Liver (tissue), 9 donors: ENCODE data around the gene MRFAP1. TPM values are rescaled to one million over a fixed set of nuclear protein-coding genes. Genes with fewer than 3 reads are reported as not detected.

Experiments used
- DNase-seq: peaks from one replicate; pipeline ENCODE4 v3.0.0-alpha.2; 2017; ENCODE audit warnings: low spot score
- H3K27ac ChIP-seq, 2 donors: one replicate each; pipeline ENCODE4 v1.7.0; 2013; ENCODE audit warnings: inconsistent platforms in 2 of 2, low read length in 2 of 2, control low read depth in 1 of 2, low read depth in 1 of 2, mild to moderate bottlenecking in 1 of 2
- H3K27me3 ChIP-seq, 4 donors: one replicate each; pipeline versions ENCODE4 v1.6.1 to v1.7.0; 2013; ENCODE audit warnings: low read length in 3 of 4, inconsistent platforms in 1 of 4, mild to moderate bottlenecking in 1 of 4, moderate library complexity in 1 of 4; ENCODE audit not compliant: control insufficient read depth in 4 of 4, insufficient read depth in 4 of 4
- H3K36me3 ChIP-seq, 4 donors: one replicate each; pipeline versions ENCODE4 v1.6.1 to v1.7.0; 2013; ENCODE audit warnings: low read length in 3 of 4, mild to moderate bottlenecking in 3 of 4, low read depth in 1 of 4, moderate library complexity in 1 of 4; ENCODE audit not compliant: control insufficient read depth in 4 of 4, insufficient read depth in 3 of 4
- H3K4me1 ChIP-seq, 4 donors: one replicate each; pipeline versions ENCODE4 v1.6.1 to v1.7.0; 2013; ENCODE audit warnings: low read length in 3 of 4, mild to moderate bottlenecking in 3 of 4, moderate library complexity in 1 of 4; ENCODE audit not compliant: control insufficient read depth in 4 of 4, insufficient read depth in 4 of 4
- H3K4me3 ChIP-seq, 3 donors: one replicate each; pipeline versions ENCODE4 v1.6.1 to v1.7.0; 2013; ENCODE audit warnings: low read length in 3 of 3, control low read depth in 1 of 3, low read depth in 1 of 3, mild to moderate bottlenecking in 1 of 3
- H3K9ac ChIP-seq, 2 donors: one replicate each; pipeline ENCODE4 v1.7.0; 2013; ENCODE audit warnings: low read length in 2 of 2, mild to moderate bottlenecking in 2 of 2, moderate library complexity in 2 of 2, control low read depth in 1 of 2, low read depth in 1 of 2
- H3K9me3 ChIP-seq, 4 donors: one replicate each; pipeline versions ENCODE4 v1.6.1 to v1.7.0; 2013; ENCODE audit warnings: low read length in 3 of 4; ENCODE audit not compliant: control insufficient read depth in 4 of 4
- EGR1 ChIP-seq, 2 donors: IDR thresholded peaks; 2 replicates each; pipeline ENCODE4 v1.6.1; 2016 to 2018; ENCODE audit warnings: antibody characterized with exemption in 2 of 2, low read depth in 2 of 2
- FOXA1 ChIP-seq: IDR thresholded peaks from 2 replicates; pipeline ENCODE4 v1.6.1; 2016; ENCODE audit warnings: antibody characterized with exemption
- FOXA2 ChIP-seq: IDR thresholded peaks from 2 replicates; pipeline ENCODE4 v1.6.1; 2016; ENCODE audit warnings: antibody characterized with exemption
- HNF4G ChIP-seq: IDR thresholded peaks from 2 replicates; pipeline ENCODE4 v1.6.1; 2016; ENCODE audit warnings: antibody characterized with exemption
- RAD21 ChIP-seq, 2 donors: IDR thresholded peaks; 2 replicates each; pipeline ENCODE4 v1.6.1; 2016; ENCODE audit warnings: antibody characterized with exemption in 2 of 2, mild to moderate bottlenecking in 2 of 2
- SP1 ChIP-seq: IDR thresholded peaks from 2 replicates; pipeline ENCODE4 v1.6.1; 2018; ENCODE audit warnings: antibody characterized with exemption, mild to moderate bottlenecking
- YY1 ChIP-seq: IDR thresholded peaks from 2 replicates; pipeline ENCODE4 v1.6.1; 2016; ENCODE audit warnings: antibody characterized with exemption, mild to moderate bottlenecking
- WGBS: extraction: QIAGEN DNeasy Blood & Tissue Kit; methylation state at CpG from one replicate; pipeline ENCODE4 v1.1.7; 2013; 5-methylcytosine and 5-hydroxymethylcytosine counted together
- polyA plus RNA-seq, 2 donors: library from polyadenylated mRNA; stranded (reverse) in 1 of 2; unstranded in 1 of 2; fragments of 200-250 nt in 1 of 2; fragments of >200 nt in 1 of 2; fragmentation: Nextera tagmentation in 1 of 2; extraction: Ambion mirVana in 1 of 2; gene quantifications; one replicate each; pipeline versions ENCODE4 v1.2.1 to v1.2.3, GENCODE V29; 2013 to 2015
- total RNA-seq, 2 donors: library from RNA; depleted of rRNA; stranded (reverse); fragments of >200 nt; gene quantifications; one replicate each; pipeline ENCODE4 v1.2.3, GENCODE V29; 2014
- TF ChIP-seq, protein P1 (sequence below): IDR thresholded peaks from 2 replicates; pipeline ENCODE4 v1.6.1; 2016; ENCODE audit warnings: antibody characterized with exemption
- TF ChIP-seq, protein P2 (sequence below): fragments of 150-350 bp; IDR thresholded peaks from 2 replicates; pipeline ENCODE4 v1.5.1; 2017; ENCODE audit warnings: improper control_type of control experiment, low read depth, low read length; ENCODE audit not compliant: missing input control
- TF ChIP-seq, protein P3 (sequence below): IDR thresholded peaks from 2 replicates; pipeline ENCODE4 v1.6.1; 2016; ENCODE audit warnings: antibody characterized with exemption
- TF ChIP-seq, protein P4 (sequence below): IDR thresholded peaks from 2 replicates; pipeline ENCODE4 v1.6.1; 2016; ENCODE audit warnings: antibody characterized with exemption, mild to moderate bottlenecking
- donor health status: healthy.
- donor health status: healthy.
- donor health status: healthy.
- donor health status: healthy.
- donor health status: healthy.

Gene MRFAP1
- total and polyA plus RNA-seq, 4 donors = 78.5 to 176 (median 104) TPM

DNA sequence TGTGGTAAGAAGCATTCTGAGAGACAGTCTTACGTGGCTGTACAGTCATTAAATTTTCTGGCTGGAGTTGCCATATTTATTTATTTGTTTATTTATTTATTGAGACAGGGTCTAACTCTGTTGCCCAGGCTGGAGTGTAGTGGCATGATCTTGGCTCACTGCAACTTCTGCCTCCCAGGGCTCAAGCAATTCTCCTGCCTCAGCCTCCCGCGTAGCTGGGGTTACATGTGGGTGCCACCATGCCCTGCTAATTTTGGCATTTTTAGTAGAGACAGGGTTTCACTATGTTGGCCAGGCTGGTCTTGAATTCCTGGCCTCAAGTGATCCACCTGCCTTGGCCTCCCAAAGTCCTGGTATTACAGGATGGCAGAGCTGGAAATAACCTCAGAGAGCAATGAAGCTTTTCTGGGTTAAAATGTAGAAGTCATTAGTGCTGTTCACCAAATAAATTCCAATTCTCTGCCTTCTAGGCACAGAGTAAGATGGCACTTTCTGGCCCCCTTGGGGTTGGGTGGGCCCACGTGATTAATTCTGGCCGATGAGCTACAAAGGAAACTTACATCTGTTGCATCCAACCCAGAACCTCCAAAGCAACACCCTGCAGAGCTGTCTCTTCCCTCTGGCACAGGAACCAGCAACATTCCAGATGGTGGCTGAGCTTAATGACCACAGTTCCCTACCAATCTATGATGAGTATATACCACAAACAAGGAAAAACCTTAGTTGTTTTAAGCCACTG lies 4.5 kb downstream of the MRFAP1 start:
- DNase-seq = no peak
- peaks cover 5 to 19% (median 16%) of the 10 kb centered on the region in 4 donors for H3K4me1 ChIP-seq
- WGBS = 89% methylated on average over 5 of the region's 5 CpGs
- no peak overlapping the region for H3K27ac ChIP-seq
- H3K36me3 ChIP-seq = peaks cover 2 to 13% (median 7%) of the 10 kb centered on the region in 4 donors
- no peak overlapping the region for H3K4me3 ChIP-seq
- H3K27me3 ChIP-seq = no peaks in the 10 kb centered on the region
- no peak for TF ChIP-seq HNF4G
- TF ChIP-seq SP1 = no peak
- TF ChIP-seq, protein P1, sequence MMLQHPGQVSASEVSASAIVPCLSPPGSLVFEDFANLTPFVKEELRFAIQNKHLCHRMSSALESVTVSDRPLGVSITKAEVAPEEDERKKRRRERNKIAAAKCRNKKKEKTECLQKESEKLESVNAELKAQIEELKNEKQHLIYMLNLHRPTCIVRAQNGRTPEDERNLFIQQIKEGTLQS = no peak
- TF ChIP-seq, protein P2, sequence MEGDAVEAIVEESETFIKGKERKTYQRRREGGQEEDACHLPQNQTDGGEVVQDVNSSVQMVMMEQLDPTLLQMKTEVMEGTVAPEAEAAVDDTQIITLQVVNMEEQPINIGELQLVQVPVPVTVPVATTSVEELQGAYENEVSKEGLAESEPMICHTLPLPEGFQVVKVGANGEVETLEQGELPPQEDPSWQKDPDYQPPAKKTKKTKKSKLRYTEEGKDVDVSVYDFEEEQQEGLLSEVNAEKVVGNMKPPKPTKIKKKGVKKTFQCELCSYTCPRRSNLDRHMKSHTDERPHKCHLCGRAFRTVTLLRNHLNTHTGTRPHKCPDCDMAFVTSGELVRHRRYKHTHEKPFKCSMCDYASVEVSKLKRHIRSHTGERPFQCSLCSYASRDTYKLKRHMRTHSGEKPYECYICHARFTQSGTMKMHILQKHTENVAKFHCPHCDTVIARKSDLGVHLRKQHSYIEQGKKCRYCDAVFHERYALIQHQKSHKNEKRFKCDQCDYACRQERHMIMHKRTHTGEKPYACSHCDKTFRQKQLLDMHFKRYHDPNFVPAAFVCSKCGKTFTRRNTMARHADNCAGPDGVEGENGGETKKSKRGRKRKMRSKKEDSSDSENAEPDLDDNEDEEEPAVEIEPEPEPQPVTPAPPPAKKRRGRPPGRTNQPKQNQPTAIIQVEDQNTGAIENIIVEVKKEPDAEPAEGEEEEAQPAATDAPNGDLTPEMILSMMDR = no peak
- TF ChIP-seq, protein P3, sequence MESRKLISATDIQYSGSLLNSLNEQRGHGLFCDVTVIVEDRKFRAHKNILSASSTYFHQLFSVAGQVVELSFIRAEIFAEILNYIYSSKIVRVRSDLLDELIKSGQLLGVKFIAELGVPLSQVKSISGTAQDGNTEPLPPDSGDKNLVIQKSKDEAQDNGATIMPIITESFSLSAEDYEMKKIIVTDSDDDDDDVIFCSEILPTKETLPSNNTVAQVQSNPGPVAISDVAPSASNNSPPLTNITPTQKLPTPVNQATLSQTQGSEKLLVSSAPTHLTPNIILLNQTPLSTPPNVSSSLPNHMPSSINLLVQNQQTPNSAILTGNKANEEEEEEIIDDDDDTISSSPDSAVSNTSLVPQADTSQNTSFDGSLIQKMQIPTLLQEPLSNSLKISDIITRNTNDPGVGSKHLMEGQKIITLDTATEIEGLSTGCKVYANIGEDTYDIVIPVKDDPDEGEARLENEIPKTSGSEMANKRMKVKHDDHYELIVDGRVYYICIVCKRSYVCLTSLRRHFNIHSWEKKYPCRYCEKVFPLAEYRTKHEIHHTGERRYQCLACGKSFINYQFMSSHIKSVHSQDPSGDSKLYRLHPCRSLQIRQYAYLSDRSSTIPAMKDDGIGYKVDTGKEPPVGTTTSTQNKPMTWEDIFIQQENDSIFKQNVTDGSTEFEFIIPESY = no peak
- TF ChIP-seq FOXA2 = no peak
- no peak for TF ChIP-seq EGR1 (IDR thresholded peaks at IDR 0.05; ENCODE audit: low read depth in 2 of 2)
- TF ChIP-seq YY1 = no peak
- no peak for TF ChIP-seq FOXA1
- no peak for TF ChIP-seq RAD21 (IDR thresholded peaks at IDR 0.05)
- TF ChIP-seq, protein P4, sequence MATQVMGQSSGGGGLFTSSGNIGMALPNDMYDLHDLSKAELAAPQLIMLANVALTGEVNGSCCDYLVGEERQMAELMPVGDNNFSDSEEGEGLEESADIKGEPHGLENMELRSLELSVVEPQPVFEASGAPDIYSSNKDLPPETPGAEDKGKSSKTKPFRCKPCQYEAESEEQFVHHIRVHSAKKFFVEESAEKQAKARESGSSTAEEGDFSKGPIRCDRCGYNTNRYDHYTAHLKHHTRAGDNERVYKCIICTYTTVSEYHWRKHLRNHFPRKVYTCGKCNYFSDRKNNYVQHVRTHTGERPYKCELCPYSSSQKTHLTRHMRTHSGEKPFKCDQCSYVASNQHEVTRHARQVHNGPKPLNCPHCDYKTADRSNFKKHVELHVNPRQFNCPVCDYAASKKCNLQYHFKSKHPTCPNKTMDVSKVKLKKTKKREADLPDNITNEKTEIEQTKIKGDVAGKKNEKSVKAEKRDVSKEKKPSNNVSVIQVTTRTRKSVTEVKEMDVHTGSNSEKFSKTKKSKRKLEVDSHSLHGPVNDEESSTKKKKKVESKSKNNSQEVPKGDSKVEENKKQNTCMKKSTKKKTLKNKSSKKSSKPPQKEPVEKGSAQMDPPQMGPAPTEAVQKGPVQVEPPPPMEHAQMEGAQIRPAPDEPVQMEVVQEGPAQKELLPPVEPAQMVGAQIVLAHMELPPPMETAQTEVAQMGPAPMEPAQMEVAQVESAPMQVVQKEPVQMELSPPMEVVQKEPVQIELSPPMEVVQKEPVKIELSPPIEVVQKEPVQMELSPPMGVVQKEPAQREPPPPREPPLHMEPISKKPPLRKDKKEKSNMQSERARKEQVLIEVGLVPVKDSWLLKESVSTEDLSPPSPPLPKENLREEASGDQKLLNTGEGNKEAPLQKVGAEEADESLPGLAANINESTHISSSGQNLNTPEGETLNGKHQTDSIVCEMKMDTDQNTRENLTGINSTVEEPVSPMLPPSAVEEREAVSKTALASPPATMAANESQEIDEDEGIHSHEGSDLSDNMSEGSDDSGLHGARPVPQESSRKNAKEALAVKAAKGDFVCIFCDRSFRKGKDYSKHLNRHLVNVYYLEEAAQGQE = no peak
- no peak overlapping the region for H3K9ac ChIP-seq
- H3K9me3 ChIP-seq = no peaks in the 10 kb centered on the region

DNA sequence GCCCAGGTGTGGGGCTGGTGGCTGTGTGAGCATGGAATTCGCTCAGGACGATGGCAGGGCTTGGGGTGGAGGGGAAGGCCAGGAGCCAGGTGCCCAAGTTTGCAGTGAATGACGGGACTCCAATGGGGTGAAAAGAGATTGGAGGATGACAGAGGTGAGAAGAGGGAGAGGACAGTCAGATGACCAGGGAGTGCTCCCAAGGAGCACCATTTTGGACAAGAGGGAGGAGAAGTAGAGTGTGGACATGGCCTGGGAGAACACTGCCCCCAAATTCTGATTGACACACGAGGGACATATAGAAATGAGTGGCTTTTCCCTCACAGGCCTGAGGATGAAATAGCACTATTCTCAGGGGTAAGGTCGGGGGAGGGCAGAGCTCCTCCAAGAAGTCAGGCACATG lies 6.7 kb downstream of the MRFAP1 start:
- H3K36me3 ChIP-seq = peaks cover 2 to 12% (median 7%) of the 10 kb centered on the region in 4 donors
- no peaks in the 10 kb centered on the region for H3K9me3 ChIP-seq
- no peak overlapping the region for H3K4me3 ChIP-seq
- TF ChIP-seq FOXA2 = no peak
- TF ChIP-seq, protein P4 = no peak
- TF ChIP-seq RAD21 (IDR thresholded peaks at IDR 0.05) = no peak
- TF ChIP-seq EGR1 (IDR thresholded peaks at IDR 0.05; ENCODE audit: low read depth in 2 of 2) = no peak
- no peak for TF ChIP-seq YY1
- TF ChIP-seq, protein P2 = no peak
- TF ChIP-seq, protein P3 = no peak
- no peak for DNase-seq
- H3K27me3 ChIP-seq = no peaks in the 10 kb centered on the region
- H3K4me1 ChIP-seq = peaks cover 2 to 12% (median 10%) of the 10 kb centered on the region in 4 donors
- 89% methylated on average over 5 of the region's 5 CpGs for WGBS
- no peak overlapping the region for H3K27ac ChIP-seq
- no peak overlapping the region for H3K9ac ChIP-seq
